HepG2 (cell line): ENCODE data around the gene CATSPERE. TPM values are rescaled to one million over a fixed set of nuclear protein-coding genes. Genes with fewer than 3 reads are reported as not detected.

Source experiments
- E2F2 ChIP-seq: sonication (generic); formaldehyde crosslinking; IDR thresholded peaks from 2 replicates; pipeline ENCODE4 v1.4.0; 2020; ENCODE audit warnings: missing genetic modification reagents, borderline replicate concordance
- FUBP1 ChIP-seq: sonication (generic); formaldehyde crosslinking; IDR thresholded peaks from 2 replicates; pipeline ENCODE4 v1.5.1; 2020; ENCODE audit warnings: missing genetic modification reagents, mild to moderate bottlenecking, borderline replicate concordance
- GLMP ChIP-seq: sonication (generic); formaldehyde crosslinking; IDR thresholded peaks from 2 replicates; pipeline ENCODE4 v1.9.0; 2021; ENCODE audit warnings: missing genetic modification reagents, mild to moderate bottlenecking, borderline replicate concordance
- MATR3 ChIP-seq: sonication (generic); formaldehyde crosslinking; IDR thresholded peaks from 2 replicates; pipeline ENCODE4 v1.4.0; 2020; ENCODE audit warnings: missing genetic modification reagents
- NFIB ChIP-seq: sonication (generic); formaldehyde crosslinking; IDR thresholded peaks from 2 replicates; pipeline ENCODE4 v1.9.0; 2021; ENCODE audit warnings: missing genetic modification reagents, mild to moderate bottlenecking, borderline replicate concordance
- NFKBIZ ChIP-seq: IDR thresholded peaks from 2 replicates; pipeline ENCODE4 v1.6.1; 2018; ENCODE audit warnings: missing genetic modification reagents, missing compliant biosample characterization
- PBX3 ChIP-seq: sonication (generic); formaldehyde crosslinking; IDR thresholded peaks from 2 replicates; pipeline ENCODE4 v1.8.1; 2023; ENCODE audit warnings: missing genetic modification reagents, inconsistent platforms, borderline replicate concordance
- RBM39 ChIP-seq: fragments of 200-400 bp; formaldehyde crosslinking; IDR thresholded peaks from one replicate; pipeline ENCODE4 v1.6.1; 2018; ENCODE audit warnings: antibody characterized with exemption, mild to moderate bottlenecking, low read depth, low read length; ENCODE audit not compliant: poor library complexity, severe bottlenecking
- RFXANK ChIP-seq: IDR thresholded peaks from 2 replicates; pipeline ENCODE4 v1.6.1; 2016
- SPEN ChIP-seq: sonication (generic); formaldehyde crosslinking; IDR thresholded peaks from 2 replicates; pipeline ENCODE4 v1.5.1; 2020; ENCODE audit warnings: low read depth, mild to moderate bottlenecking, missing genetic modification reagents
- ZNF10 ChIP-seq: sonication (generic); formaldehyde crosslinking; IDR thresholded peaks from 2 replicates; pipeline ENCODE4 v1.4.0; 2020; ENCODE audit warnings: mild to moderate bottlenecking, low read depth, missing genetic modification reagents, borderline replicate concordance
- ZNF282 ChIP-seq: fragments of 450-650 bp; IDR thresholded peaks from 2 replicates; pipeline ENCODE4 v1.6.1; 2018; ENCODE audit not compliant: partially characterized antibody
- ZNF574 ChIP-seq: sonication (generic); formaldehyde crosslinking; IDR thresholded peaks from 2 replicates; pipeline ENCODE4 v1.4.0; 2020; ENCODE audit warnings: missing genetic modification reagents
- ZNF605 ChIP-seq: sonication (generic); formaldehyde crosslinking; IDR thresholded peaks from 2 replicates; pipeline ENCODE4 v1.8.0; 2022; ENCODE audit warnings: mild to moderate bottlenecking, missing genetic modification reagents
- ZNF816 ChIP-seq: sonication (generic); formaldehyde crosslinking; IDR thresholded peaks from 2 replicates; pipeline ENCODE4 v1.8.0; 2022; ENCODE audit warnings: missing genetic modification reagents, mild to moderate bottlenecking, borderline replicate concordance
- polyA plus RNA-seq, 8 experiments: library from polyadenylated mRNA; depleted of rRNA in 3 of 8; stranded (reverse) in 7 of 8; unstranded in 1 of 8; fragments of >200 nt; fragmentation: Illumina TruSeq in 4 of 8; extraction: Trizol in 4 of 8; gene quantifications; 2 replicates each; pipeline versions ENCODE4 v1.2.1 to v1.2.3, GENCODE V29; 2011 to 2016; ENCODE audit warnings: low read depth in 4 of 8, missing spikeins in 1 of 8, mixed read lengths in 1 of 8; ENCODE audit not compliant: insufficient read depth in 1 of 8
- total RNA-seq, 5 experiments: library from RNA; depleted of rRNA; stranded (reverse); fragments of >200 nt; fragmentation: Illumina TruSeq; extraction: Trizol; gene quantifications; 2 replicates each; pipeline ENCODE4 v1.2.3, GENCODE V29; 2016; ENCODE audit warnings: low read depth in 1 of 5

The CATSPERE gene
- total and polyA plus RNA-seq, 2 of the 13 experiments (the other 11 are each of a cell fraction or from before 2014, with no cell fraction given) = 0.34 to 0.51 TPM

- TF ChIP-seq ZNF816 (CRISPR knock-in tag) = no peak; the same call in 1 of the 2 replicates
- TF ChIP-seq GLMP = no peak
- no peak for TF ChIP-seq PBX3
- TF ChIP-seq RBM39 = peak; percentile 80
- 0 out of 2 replicates have a peak, but pooled peaks have one; percentile 30 for TF ChIP-seq ZNF605 (CRISPR knock-in tag)
- no peak for TF ChIP-seq RFXANK
- no peak; the same call in 1 of the 2 replicates for TF ChIP-seq ZNF574
- no peak for TF ChIP-seq E2F2
- TF ChIP-seq ZNF282 = no peak
- TF ChIP-seq FUBP1 = no peak
- TF ChIP-seq NFKBIZ (CRISPR knock-in tag) = no peak
- TF ChIP-seq SPEN = no peak
- no peak for TF ChIP-seq ZNF10 (CRISPR knock-in tag)
- no peak for TF ChIP-seq MATR3
- TF ChIP-seq NFIB (CRISPR knock-in tag) = no peak
Observed at GRCh38 chr1:244451539-244451950, 9.5 kb upstream of the CATSPERE start, which contains the start of gene ADSS2 (continued).
